H1 (cell line): Measurements from ENCODE around the gene PDE6B.

ENCODE experiments used
- EGR1 ChIP-seq: IDR thresholded peaks from 2 replicates; pipeline ENCODE4 v1.6.1; 2011; ENCODE audit warnings: low read depth, low read length, borderline replicate concordance
- EP300 ChIP-seq, 2 experiments: IDR thresholded peaks; 1 replicate in 1 of 2; 2 replicates in 1 of 2; pipeline ENCODE4 v1.6.1; 2011 to 2012; ENCODE audit warnings: low read depth in 2 of 2, low read length in 2 of 2, mild to moderate bottlenecking in 2 of 2, borderline replicate concordance in 1 of 2, inconsistent platforms in 1 of 2, moderate library complexity in 1 of 2
- JUND ChIP-seq: IDR thresholded peaks from 2 replicates; pipeline ENCODE4 v1.6.1; 2011; ENCODE audit warnings: mild to moderate bottlenecking, improper control_type of control experiment, low read length
- PHF8 ChIP-seq: fragments of 200-600 bp; sonication (generic); conservative IDR thresholded peaks from 2 replicates; pipeline ENCODE4 v1.7.1; 2012; ENCODE audit warnings: low read depth, mild to moderate bottlenecking, inconsistent platforms, low read length, moderate library complexity
- SIX5 ChIP-seq: IDR thresholded peaks from 2 replicates; pipeline ENCODE4 v1.6.1; 2011; ENCODE audit warnings: mild to moderate bottlenecking, low read depth, low read length
- SP2 ChIP-seq: IDR thresholded peaks from 2 replicates; pipeline ENCODE4 v1.6.1; 2012; ENCODE audit warnings: mild to moderate bottlenecking, low read length, inconsistent platforms
- TF ChIP-seq, protein P1 (sequence below), 3 experiments: IDR thresholded peaks; 1 replicate in 2 of 3; 2 replicates in 1 of 3; pipeline versions ENCODE4 v1.5.1 to v1.6.1; 2011; ENCODE audit warnings: low read length in 3 of 3, mild to moderate bottlenecking in 3 of 3, inconsistent platforms in 2 of 3, low read depth in 1 of 3, moderate library complexity in 1 of 3; ENCODE audit not compliant: insufficient read depth in 1 of 3; ENCODE audit errors: control extremely low read depth in 1 of 3

DNA sequence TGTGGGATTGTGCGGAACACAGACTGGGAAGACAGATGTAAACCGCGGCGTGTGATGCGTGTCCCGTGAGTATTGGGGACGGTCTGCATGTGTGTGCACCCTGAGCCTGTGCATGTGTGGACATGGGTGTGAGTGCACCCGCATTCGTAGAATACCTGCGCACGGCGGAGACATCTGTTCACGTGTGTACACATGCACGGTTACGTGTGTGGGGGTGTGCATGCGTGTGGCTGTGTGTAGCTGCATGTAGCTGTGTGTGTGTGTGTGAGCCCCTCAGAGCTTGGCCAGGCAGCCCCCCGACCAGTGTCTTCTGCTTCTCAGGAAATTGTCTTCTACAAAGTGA, 29.1 kb downstream of the PDE6B start:
- TF ChIP-seq, protein P1, sequence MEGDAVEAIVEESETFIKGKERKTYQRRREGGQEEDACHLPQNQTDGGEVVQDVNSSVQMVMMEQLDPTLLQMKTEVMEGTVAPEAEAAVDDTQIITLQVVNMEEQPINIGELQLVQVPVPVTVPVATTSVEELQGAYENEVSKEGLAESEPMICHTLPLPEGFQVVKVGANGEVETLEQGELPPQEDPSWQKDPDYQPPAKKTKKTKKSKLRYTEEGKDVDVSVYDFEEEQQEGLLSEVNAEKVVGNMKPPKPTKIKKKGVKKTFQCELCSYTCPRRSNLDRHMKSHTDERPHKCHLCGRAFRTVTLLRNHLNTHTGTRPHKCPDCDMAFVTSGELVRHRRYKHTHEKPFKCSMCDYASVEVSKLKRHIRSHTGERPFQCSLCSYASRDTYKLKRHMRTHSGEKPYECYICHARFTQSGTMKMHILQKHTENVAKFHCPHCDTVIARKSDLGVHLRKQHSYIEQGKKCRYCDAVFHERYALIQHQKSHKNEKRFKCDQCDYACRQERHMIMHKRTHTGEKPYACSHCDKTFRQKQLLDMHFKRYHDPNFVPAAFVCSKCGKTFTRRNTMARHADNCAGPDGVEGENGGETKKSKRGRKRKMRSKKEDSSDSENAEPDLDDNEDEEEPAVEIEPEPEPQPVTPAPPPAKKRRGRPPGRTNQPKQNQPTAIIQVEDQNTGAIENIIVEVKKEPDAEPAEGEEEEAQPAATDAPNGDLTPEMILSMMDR (IDR thresholded peaks at IDR 0.05; ENCODE audit: control extremely low read depth in 1 of 3, insufficient read depth in 1 of 3, low read depth in 1 of 3, low read length in 3 of 3), result no peak
- no peak for TF ChIP-seq EGR1
- no peak for TF ChIP-seq SP2
- TF ChIP-seq SIX5, result no peak
- no peak for TF ChIP-seq JUND
- no peak for TF ChIP-seq EP300 (IDR thresholded peaks at IDR 0.05; ENCODE audit: borderline replicate concordance in 1 of 2, low read depth in 2 of 2, low read length in 2 of 2)
- TF ChIP-seq PHF8, result no peak
